Measurements from ENCODE around the gene ISG20L2.

Gene ISG20L2

DNA sequence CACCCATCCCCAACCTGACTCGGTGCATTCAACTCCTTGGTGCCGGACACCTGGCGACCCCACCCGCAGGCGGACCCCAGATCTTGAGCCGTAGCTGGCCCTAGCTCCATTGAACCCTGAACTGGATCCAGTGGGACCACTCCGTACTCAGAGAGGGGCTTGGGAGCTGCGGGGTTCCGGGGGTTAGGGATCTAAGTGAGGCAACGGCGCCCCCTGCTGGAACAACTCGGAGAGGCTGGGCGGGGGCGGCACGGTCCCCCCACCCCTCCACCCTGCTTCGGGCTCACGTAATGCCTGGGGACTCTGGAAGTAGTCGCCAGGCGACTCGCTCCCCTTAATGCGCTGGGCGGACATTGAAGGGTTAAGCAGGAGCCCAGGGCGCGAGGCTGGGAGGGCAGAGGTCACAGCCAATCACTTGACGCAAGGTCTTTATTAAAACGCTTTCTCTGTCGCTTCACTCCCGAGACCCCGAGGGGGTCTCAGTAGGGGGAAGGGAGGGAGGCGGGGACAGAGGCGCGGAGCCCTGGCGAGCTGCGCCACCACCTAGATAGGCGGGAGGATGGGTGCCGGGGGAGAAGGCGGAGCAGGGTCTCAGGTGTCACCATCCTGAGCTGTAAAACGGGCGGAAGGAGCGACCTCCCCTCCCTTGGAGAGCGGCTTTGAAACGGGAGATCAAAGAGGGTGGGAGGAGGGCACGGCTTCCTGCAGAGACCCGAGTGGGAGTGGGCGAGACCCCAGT, 22.5 kb downstream of the ISG20L2 start:
- peak; percentile 6 for DNase-seq

DNA sequence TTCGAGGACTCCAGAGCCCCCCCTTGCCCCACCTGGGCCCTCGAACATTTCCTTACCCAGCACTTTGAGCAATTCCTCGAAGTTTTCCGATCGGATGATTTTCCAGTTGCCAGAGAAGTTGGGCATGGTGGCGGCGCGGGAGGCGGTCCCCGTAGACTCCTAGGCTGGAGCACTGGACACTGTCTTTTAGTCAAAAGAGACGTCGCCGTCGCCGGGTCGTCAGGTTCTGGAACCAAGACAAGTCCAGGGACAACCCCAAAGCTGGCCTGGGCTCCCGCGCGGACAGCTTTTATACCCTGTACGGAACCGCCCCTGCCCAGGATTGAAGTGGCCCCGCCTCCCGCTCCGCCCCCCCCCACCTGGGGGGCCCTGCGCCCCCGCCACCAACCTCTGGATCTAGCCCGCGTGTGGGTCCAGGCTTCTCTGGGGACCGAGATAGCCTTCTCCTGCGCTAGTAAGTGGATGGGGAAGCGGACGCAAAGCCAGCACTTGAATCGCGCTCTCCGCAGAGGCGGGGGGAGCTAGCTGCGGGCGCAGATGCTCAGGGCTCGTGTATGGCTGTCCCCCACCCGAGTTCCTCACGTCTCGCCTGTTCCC, 23.1 kb downstream of the ISG20L2 start, which contains the start of gene CRABP2:
Gene CRABP2 (minus strand): TSS at position 263 of the 597 bp plus-strand sequence. CDS start 137 bp downstream, at position 126.
- DNase-seq: no peak

DNA sequence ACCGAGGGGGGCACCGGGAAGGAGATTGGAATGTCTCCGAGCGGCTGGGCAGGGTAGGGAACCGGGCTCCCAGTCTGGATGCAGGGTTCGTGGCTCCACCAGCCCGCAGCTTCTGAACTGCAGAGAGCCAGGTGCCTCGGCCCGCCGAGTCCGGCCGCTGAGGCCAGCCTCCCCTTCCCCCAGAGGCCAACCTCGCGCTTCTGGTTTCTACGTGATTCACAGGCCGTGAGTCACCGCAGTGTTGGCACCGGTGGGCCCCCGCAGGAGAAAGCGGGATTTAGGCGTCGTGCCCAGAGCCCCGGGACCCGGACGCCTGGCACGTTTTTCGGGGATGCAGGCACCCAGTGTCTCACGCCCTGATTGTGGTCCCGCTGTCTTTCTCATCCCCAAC, 23.6 kb downstream of the ISG20L2 start:
- DNase-seq: no peak

DNA sequence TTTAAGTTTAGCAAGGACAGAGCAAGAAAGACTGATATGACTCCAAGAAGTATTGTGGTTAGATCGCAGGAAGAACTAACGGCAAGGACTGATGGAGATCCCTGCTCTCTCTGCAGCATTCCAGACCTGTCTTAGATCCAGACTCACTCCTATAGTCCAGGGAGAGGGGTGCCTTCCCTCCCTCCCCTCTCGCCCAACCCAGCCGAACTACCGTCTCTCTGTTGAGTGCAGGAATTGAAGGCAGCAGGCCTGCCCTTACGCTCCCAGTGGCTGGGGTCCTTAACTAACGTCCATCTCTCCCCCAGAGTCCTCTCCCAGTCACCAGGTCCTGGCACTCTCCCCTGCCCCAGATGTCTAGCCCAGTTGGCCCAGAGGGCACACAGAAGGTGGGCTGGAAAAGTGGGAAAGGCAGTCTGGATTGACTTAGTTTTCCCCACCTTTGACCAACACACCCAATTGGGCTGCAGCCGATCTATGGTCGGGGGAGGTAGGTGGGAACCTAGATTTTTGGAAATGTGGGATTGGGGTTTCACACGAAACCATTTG, 24.3 kb downstream of the ISG20L2 start:
- DNase-seq: no peak

DNA sequence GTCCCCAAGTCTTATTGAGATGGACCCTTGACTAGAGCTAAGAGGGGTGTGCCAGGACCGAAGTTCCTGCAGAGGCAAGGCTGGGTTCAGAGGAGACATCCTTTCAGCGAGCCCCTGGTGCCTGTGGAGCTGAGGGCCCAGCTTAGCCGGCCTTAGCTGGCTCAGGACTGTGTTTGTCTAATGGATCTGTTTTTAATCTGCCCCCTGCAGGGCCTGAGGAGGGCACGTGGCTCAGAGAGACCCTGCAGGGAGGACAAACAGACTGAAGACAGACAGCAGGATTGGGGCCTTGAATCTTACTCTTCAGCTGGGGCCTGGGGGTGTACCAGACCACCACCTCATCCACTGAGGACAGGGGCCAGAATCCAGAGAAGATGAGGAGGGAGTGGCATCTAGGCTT, 24.8 kb downstream of the ISG20L2 start:
- DNase-seq: no peak

DNA sequence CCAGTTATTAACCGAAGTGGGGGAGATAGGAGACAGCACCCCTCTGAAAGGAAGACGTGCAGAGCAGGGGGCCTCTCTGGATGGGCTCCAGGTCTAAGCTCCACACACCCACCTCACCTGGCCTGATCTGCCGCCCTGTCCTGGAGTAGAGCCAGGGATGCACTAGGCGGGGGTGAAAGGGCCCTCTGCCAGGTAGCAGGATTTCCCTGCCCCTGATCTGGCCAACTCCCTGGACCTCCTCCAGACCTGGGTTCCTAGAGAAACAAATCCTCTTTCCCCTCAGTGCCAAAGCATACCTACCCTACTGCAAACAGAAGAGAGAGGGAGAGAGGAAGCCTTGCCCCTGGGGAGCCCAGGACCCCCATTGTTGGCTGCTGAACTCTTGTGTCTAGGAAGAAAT, 25.2 kb downstream of the ISG20L2 start:
- DNase-seq: no peak

DNA sequence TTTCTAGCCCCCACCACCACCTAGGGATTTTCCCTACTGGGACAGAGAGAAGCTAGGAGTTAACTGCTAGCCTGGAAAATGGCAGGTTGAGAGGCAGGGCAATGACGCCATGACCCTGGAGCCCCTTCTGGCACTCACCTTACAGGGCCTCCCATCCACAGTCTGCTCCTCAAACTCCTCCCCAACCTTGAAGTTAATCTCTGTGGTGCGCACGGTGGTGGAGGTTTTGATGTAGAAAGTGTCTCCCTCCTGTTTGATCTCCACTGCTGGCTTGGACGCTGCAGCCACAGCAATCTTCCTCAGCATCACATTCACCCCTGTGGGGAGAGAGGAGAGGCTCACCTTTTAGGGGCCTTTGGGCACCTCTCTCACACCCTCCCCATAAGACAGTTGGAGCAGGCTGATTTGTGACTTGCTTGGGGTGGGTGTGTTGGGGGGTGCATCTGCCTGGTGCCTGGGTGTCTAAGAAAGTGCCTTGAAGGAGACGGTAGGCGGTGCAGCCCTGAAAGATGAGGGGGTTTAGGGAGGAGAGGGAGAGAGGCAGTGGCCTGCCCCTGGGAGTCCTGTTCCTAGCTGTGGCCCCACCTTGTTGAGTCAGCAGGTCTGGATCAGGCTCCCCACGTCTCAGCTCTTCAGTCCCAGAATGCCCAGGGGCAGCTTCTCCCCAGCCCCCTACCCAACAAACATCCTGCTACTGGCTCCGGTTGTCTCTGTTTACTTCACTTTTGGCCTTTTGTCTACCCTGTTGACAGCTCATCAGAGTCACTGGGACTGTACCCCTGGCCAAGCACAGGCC, 27.6 kb downstream of the ISG20L2 start:
- DNase-seq: no peak

DNA sequence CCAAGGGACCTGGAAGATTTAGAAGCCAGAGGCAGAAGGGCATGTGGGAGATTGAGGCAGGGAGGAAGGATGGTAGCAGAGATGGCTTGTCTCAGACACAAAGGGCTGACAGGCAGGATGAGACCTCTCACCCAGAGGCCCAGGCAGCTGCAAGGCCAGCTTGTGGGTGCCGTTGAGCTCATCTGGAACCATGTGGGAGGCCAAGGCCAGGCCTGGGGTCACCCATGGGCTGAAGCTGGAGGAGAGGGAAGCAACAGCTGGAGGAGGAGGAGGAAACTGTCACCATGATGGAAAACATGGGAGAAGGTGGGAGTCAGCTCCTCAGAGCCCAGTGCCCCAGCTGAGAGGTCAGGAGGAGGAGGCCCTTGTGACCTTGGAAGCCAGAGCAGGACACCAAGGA, 29.6 kb downstream of the ISG20L2 start:
- no peak for DNase-seq

DNA sequence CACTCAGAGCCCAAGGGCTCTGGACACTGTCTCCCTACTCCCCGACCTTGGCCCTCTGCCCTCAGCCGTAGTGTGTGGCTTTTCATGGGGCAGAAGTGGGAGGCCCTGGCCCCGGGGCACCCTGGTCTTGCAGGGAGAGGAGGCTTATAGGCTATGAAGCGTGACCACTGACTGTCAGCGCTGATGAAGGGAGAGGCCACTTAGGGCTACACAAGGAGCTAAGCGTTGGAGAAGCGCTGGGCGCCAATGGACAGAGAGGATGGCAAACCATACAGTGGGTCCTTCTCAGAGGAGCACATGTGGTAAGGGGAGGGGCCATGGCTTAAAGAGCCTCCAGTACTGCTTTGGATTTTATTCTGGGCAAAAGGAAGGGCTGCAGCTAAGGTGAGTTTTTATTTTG, 31.1 kb downstream of the ISG20L2 start:
- no peak for DNase-seq

DNA sequence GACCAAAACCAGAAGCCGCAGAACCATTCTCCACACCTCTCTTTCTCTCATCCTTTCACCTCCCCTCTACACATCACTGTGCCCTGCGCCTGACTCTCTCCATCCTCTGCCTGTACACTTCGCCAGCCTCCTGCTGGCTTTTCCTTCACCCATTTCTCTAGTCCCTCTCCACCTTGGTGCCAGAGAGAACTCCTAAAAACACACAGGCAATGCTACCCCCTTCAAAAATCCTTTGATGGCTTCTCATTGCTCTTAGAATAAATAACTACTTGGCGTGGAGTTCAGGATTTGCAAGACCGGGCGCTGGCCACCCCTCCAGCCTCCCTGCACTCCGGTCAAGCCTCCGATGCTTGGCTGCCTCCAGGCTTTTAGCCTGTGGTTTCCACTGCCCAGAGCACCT, 31.8 kb downstream of the ISG20L2 start:
- DNase-seq: no peak

DNA sequence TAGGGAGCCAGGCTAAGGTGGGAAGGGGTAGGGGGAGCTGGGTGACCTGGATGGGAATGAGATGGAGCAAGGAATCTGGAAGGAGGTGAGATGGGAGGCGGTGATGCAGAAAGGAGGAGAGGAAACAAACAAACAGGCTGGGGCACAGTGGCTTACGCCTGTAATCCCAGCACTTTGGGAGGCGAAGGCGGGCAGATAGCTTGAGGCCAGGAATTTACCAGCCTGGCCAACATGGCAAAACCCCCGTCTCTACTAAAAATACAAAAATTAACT, 33.9 kb downstream of the ISG20L2 start:
- no peak for DNase-seq

DNA sequence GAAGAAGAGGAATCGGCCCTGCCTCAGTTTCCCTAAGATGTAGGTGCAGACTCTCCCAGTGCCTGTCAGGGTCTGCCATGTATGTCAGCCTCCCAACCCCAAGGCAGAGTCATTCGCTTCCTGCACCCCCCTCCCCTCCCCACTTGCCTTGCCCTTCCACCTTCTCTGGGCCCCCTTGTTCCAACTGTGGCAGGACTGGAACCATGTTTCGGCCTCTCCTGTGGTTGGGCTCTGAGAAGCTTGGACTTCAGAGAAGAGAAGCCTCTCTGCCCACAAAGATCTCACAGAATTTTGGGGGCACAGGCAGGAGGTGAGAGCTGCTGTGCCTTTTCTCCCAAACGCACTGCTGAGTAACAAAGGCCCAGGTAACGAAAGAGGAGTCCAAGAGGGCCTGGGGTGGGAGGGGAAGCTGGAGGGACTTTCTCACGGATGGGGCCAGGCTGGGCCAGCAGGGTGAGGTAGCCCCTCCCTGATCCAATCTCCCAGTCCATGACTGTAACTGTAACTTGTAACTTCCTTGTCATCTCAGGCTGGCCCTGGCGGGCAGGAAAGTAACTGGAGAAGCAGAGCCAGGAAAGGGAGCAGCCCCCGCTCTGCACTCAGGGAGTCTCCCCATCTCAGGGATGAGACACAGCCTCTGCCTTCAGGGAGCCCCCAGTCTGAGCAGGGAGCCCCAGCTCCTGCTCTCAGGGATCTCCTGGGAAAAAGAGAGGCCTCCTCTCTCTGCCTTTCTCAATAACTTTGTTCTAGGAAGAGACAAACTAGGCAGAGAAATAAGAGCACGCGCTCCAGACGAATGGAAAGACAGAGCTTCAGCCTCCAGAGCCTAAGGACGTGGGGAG, 34.5 kb downstream of the ISG20L2 start:
- no peak for DNase-seq

DNA sequence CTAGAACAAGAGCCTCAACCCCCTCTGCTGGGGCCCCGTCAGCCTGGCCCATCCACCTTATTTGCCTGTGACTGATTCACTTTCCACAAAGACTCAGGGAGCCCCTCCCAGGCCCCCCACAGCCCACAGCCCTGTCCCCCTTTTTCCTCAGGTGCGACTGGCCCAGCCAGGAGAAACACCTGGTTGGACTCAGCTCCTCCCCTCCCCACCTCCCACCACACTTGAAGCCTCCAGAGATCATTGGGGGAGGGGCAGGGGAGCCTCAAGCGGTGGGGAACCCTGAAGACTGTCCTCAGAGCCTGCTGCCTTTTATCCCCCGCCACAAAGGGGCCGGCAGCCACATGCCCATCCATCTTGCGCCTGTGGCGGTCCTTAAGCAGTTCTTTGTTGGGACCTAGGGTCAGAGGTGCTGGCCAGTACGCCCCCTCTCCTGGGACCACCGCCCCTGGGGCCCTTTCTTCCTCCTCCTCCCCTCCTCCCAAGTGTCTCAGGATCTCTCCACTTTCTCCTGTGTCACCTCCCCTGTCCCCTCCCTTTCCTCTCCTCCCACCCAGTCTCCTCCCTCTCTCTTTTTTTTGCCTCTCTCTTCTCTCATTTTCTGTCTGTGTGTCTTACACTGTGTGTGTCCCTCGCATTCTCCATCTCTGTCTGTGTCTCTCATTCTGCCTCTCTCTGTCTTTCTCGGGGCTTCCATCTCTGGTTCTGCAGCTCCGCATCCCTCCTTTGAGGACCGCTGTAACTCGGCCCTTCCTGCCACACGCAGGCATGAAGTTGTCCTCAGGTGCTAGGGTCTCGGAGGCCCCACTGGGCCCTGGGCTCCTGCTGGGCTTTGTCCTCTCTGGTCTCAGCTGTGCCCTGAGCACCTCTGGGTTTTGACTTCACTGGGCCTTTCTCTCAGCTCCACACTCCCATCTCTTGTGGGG, 35.4 kb downstream of the ISG20L2 start:
- DNase-seq: no peak

DNA sequence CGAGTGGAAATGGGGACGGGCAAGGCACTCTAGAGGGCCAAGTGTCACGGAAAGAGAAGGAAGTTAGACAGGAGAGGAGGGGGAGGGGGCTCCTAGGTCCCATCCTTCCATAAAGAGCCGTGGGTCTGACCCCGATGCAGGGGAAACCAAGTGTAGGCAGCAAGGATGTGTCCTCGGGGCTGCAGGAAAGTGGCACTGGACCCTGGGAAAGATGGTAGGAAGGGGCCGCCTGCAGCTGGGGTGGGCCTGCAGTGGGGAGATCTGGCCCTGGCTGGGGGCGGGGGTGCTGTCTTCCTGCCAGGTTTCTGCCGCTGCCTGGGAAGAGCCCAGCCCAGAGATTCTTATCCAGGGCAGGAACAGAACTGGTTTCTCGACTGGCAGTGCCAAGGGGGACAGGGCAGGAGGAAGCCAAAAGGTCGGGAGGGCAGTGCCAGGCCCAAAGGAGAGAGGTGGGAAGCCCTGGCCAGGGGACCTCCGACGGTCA, 36.1 kb downstream of the ISG20L2 start:
- DNase-seq: no peak

DNA sequence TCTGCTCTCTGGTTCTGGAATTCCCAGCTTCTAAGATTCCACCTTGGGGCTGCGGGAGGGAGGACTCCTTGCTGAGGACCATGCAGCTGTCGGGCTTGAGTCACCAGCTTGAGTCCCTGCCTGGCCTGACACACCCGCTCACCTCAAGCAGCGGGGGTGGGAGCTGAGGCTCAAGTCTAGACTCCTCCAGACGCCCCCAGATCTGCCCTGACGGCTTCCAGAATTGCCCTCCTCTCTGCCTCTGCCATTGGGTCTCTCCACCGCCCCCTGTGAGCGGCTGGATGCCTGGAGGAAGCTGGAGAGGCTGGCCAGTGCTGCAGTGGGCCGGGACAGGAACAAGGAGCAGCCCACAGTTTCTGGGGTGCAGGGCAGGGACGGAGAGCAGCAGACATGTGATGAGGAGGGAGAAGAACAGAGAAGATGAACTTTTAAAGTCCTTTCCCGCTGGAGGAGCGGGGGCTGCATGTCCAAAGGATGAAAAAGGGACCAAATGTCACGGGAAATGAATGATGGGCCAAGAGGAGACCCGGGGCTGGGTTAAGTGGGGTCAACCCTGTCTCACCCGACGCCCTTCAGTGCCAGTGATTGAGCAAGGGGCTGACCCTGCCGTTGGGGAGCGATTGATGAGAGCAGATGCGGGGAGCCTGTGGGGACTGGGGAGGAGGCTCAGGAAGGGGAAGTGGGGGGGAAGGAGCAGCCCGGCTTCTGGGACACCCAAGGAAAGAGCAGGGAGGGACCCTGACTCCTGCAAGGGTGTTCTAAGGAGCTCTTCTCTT, 36.7 kb downstream of the ISG20L2 start:
- no peak for DNase-seq

DNA sequence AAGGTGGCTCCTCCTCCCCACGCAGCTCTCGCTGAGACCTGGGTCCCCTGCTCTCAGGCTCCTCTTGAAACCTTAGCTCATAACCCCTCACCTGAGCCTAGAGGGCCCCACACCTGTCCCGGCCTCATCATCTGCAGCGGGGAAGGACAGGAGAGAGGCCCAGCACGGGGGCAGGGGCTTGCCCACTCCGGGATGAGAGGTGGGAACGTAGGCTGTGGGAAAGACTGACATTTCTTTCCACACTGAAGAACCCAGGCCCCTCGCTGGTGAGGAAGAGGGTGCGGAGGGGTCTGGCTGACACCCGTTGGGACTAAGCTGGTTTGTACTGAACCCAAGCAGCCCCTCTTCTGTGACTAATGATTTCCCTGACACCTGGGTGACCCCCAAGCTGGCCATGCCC, 37.4 kb downstream of the ISG20L2 start:
- no peak for DNase-seq

DNA sequence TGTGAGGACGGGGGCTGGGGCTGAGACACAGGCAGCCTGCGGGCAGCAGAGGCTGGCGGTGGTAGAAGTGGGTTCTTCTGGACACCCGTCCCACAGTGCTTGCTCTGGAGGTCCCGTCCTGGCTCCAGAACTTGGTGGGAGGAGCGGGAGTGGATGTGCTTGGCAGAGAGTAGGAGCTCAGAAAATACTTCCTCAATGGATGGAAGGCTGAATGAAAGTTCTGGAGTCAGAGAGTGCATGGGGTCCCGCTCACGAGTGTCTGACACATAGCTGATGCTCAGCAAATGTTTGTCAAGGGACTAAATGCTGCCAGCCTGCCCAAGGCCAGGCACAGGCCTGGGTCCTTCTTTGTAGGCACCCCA, 37.9 kb downstream of the ISG20L2 start:
- DNase-seq: no peak

DNA sequence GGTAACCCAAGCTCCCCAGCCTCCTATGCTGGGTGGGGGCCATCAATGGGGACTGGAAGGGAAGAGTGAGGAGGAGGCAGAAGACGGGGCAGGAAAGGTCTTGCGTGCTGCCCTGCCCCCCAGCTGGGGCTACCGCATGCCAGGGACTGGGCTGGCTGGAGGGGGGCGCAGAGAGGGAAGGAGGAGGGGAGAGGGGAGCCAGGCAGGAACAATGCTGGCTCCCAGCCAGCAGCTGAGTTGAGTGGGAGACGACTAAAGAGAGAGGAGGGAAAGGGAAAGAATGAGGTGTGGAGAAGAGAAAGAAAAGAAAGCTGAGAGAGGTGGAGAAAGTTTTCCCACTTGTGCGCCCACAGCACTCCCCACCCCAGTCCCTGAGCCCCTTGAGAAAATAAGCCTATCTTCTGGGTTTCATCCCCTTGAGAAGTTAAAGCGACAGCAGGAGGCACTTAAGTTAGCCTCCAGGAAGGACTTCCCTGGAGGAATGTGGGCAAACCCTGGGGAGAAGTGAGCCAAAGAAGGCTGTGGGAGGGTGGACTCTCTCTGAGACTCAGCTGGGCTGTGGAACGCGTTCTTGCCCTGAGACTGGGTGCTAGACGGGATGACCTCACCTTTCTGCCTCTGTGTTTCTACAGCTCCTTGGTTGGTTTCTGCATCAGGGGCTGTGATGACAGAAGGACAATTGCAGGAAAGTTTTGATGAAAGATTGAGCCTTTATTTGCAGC, 38.5 kb downstream of the ISG20L2 start:
- DNase-seq: no peak

DNA sequence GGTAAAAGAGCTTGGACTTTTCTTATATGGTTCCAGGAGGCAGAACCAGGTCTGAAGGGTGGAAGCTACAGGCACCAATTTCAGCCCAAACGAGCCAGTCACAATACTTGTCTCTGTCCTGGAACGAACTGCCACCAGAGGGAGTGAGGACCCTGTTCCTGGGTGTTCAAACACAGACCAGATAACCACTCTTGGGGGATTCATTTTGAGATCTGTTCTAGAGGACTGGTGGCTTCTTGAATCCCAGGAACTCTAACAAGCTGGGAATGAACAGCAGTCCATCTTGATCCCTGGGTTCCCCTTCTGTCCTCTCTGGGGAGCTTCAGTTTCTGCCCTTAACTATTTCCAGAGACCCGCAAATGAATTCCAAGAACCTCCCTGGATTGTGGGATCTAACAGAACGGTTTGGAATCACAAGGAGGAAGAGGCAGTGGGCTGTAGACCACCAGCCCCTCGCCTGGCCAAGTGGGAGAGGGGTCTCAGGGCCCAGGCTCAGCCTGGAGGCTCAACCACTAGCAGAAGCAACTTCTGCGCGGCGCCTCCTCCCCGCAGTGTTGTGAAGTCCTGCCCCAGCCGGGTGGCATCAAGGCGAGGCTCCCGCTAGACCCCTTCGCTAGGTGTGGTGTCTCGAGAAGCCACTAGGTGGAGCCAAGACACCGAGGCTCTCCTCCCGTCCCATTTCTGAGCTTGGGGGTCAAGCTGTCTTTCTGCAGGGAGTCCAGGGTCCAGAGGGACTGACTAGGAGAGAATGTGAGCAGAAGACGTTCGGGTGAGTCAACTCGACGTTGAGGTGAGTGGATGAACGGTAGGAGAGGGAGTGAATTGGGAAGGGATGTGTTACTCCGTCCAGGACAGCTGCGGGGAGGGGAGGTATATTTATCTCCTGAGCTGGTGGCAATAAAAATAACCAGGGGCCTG, 39.3 kb downstream of the ISG20L2 start:
- DNase-seq: peak; percentile 58

Data from MV-4-11 (cell line).